ENCODE data around the gene ZDHHC17.
A peak's percentile ranks its signal among the peaks of the same experiment; 100 is the strongest.
"Not testable (repeated sequence)": the region's sequence is repeated elsewhere in the genome, so short reads cannot be mapped to it uniquely, and the experiment has no call there.

The ZDHHC17 gene, protein sequence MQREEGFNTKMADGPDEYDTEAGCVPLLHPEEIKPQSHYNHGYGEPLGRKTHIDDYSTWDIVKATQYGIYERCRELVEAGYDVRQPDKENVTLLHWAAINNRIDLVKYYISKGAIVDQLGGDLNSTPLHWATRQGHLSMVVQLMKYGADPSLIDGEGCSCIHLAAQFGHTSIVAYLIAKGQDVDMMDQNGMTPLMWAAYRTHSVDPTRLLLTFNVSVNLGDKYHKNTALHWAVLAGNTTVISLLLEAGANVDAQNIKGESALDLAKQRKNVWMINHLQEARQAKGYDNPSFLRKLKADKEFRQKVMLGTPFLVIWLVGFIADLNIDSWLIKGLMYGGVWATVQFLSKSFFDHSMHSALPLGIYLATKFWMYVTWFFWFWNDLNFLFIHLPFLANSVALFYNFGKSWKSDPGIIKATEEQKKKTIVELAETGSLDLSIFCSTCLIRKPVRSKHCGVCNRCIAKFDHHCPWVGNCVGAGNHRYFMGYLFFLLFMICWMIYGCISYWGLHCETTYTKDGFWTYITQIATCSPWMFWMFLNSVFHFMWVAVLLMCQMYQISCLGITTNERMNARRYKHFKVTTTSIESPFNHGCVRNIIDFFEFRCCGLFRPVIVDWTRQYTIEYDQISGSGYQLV

DNA sequence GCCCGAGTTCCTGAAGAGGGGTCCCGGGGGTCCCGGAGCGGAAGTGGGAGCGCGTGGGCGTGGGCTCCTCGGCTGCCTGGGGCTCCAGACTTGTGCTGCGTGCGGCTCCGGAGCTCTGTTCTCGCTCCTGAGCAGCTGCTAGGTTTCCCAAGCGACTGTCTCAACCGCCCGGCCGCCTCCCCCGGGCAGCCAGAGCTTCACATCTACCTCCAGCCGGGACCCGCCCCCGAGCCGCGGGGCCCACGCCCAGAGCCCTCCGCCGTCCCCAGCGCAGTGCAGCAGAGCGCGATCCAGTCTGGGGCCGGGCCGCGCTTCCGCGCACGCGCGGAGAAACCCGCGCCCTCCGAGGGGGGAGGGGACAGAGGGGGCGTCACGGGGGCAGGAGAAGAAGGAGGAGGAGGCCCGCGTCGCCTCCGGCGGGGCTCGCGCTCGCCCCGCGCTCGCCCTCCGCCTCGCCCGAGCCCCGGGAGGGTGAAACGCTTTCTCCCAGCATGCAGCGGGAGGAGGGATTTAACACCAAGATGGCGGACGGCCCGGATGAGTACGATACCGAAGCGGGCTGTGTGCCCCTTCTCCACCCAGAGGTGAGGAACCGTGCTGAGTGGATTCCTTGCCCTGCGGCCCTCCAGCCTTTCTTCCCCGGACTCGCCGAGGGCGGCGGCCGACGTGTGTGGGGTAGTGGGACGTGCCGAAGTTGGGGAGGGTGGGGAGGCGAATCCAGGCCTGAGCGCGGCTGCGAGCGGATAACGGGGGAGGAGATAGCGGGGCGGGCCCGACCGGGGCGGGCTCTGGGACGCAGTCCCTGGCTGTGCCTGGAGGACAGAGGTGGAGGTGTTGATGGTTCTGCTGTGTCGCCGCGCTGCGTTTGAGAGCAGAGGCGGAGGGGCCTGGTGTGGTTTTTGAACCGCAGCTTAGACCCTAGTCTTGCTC, at the start of gene ZDHHC17:
Gene ZDHHC17, plus strand, starts transcription at position 370 of the 930 bp plus-strand sequence. Its CDS starts 122 bp downstream, at position 492.
- DNase-seq, result peak; percentile 93

DNA sequence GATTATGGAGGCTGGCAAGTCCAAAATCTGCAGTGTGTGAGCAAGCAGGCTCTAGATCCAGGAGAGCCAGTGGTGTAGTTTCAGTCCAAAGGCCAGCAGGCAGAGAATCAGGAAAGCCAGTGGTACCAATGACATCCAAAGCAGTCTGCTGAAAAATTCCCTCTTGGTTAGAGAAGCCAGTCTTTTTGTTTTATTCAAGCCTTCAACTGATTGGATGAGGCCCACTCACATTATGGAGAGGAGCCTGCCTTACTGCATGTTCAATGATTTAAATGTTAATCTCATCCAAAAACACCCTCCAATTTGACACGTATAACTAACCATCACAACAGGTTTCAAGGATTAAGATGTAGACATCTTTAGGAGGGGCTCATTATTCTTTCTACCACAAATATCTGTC, 49.5 kb upstream of the ZDHHC17 start:
- no peak for DNase-seq

DNA sequence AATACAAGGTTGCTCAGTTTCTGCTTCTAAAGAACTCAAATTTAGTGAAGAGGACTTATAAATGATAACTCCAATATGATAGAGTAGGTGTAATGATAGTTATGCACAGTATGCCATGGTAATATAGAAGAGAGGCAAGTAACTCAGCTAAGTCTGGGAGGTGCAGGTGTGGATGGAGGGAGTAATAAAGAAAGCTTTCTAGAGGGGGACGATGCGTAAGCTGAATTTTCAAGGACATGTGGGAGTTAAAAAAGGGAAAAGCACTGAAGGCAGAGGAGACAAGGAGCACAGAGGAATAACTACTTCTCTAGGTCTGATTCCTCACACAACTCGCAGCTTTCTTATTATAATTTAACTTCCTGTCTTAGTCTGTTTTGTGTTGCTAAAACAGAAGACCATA, 49.1 kb upstream of the ZDHHC17 start:
- no peak for DNase-seq

DNA sequence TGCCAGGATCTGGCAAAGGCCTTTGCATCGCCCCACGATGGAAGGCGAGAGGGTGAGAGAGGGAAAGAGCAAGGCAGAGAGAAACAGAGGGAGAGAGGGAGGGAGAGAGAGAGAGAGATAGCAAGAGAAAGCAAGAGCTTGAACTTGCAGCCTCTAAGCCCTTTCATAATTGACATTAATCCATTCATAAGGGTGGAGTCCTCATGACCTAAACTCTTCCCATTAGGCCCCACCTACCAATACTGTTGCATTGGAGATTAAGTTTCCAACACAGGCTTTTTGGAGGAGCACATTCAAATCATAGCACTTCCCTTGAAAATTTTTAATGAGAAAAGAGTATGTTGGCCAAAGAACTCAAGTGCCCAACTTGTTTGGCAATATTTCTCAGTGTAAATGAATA, 48.6 kb upstream of the ZDHHC17 start:
- no peak for DNase-seq

DNA sequence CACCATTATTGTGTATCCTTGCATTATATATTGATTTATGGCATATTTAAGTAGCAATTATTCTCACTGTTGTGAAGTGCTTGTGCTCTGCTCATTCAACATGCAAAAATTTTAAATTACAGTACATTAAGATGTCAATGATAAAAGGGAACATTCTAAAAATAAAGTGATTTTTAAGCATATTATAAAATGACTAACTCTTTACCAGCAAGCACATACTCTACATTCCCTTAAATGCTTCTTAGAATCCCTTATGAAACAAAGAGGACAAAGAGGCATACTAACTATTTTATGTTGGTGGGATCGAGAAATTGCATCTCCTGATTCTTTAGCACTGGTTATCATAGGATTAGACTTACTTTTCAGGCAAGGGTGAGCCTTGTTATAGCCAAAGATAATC, 46.6 kb upstream of the ZDHHC17 start:
- DNase-seq, result no peak

DNA sequence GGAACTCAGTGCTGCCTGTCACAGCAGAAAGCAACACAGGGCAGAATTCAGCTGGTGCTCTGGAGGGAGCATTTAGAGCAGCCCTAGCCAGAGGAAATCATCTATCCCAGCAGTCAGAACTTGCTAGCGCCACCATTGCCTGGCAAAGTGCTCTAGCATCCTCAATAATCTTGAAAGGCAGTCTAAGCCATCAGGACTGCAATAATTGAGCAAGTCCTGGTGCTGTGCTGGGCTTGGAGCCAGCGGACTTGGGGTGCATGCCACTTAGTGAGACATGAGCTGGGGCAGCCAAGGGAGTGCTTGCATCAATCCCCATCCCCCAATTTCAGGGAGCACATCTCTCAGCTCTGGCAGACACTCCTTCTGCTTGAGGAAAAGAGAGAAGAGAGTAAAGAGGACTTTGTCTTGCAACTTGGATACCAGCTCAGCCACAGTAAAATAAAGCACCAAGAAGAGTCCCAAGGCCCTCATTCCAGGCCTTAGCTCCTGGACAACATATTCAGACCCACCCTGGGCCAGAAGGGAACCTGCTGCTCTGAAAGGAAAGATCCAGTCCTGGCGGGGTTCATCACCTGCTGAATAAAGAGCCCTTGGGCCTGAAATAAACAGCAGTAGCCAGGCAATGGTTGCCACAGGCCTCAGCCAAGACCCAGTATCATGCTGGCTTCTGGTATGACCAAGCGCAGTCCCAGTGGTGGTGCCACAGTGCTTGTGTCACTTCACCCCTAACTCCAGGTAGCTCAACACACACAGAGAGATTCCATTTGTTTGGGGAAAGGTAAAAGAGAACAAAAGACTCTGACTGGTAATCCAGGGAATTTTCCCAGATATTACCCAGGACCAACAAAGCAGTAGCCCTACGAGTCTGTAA, 44.5 kb upstream of the ZDHHC17 start:
- DNase-seq, result no peak

DNA sequence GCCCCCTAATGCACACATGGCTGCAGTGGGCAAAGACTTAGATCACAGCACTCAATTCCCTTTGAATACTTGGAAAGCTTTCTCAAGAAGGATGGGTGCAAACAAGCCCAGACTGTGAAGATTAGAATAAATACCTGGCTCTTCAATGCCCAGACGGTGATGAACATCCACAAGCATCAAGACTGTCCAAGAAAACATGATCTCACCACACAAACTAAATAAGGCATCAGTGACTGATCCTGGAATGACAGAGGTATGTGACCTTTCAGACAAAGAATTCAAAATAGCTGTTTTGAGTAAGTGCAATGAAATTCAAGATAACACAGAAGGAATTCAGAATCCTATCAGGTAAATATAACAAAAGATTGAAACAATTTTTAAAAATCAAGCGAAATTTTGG, 43.8 kb upstream of the ZDHHC17 start:
- no peak for DNase-seq

DNA sequence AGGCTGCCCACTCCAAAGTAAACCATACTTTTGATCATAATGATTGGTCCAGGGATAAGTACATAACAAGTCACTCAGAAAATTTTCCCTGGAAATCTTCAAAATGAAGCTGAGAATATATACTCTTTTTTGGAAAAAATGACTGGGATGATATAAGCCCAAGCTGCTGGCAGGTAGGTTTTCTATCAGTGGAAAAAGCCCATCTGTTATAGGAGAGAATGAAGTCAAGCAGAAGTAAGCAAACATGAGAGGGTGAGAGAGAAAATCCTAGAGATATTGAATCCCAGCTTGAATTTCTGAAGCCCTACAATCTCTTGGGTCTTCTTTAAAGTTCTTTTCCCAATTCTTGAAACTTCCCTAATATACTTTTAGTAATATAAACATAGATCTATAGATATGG, 37.3 kb upstream of the ZDHHC17 start:
- no peak for DNase-seq

DNA sequence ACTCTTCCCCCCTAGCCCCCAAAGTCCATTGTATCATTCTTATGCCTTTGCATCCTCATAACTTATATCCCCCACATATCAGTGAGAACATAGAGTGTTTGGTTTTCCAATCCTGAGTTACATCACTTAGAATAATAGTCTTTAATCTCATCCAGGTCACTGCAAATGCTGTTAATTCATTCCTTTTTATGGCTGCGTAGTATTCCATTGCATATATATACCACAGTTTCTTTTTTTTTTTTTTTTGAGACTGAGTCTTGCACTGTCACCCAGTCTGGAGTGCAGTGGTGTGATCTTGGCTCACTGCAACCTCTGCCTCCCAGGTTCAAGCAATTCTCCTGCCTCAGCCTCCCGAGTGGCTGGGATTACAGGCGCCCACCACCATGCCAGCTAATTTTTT, 31.7 kb upstream of the ZDHHC17 start:
- not testable (repeated sequence) for DNase-seq

DNA sequence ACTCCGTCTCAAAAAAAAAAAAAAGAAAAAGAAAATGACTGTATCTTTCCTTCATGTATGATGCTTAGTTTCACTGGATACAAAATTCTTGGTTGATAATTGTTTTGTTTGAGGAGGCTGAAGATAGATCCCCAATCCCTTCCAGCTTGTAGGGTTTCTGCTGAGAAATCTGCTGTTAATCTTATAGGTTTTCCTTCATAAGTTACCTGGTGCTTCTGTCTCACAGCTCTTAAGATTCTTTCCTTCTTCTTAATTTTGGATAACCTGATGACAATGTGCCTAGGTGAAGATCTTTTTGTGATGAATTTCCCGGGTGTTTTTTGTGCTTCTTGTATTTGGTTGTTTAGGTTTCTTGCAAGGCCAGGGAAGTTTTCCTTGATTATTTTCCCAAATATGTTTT, 26.2 kb upstream of the ZDHHC17 start:
- not testable (repeated sequence) for DNase-seq

DNA sequence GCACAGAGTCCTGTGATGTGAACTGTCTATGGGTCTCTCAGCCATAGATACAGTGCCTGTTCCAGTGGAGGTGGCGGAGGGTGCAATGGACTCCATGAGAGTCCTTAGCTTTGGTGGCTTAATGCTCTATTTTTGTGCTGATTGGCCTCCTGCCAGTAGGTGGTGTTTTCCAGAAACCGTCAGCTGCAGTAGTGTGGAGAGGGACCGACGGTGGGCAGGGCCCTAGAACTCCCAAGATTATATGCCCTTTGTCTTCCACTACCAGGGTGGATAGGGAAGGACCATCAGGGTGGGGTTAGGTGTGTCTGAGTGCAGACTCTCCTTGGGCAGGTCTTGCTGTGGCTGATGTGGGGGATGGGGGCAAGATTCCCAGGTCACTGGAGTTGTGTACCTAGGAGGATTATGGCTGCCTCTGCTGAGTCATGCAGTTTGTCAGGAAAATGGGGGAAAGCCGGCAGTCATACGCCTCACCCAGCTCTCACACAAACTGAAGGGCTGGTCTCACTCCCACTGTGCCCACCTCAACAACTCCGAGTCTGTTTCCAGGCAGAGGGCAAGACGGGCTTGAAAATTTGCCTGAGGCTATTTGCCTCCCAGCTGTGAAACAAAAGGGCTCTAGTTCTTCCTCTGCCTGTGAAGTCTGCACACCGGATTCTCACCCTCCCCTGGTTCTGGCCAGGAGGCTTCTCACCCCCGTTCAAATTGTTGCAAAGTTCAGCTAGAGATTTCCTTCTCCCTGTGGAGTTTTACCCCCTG, 24.9 kb upstream of the ZDHHC17 start:
- DNase-seq, result no peak

DNA sequence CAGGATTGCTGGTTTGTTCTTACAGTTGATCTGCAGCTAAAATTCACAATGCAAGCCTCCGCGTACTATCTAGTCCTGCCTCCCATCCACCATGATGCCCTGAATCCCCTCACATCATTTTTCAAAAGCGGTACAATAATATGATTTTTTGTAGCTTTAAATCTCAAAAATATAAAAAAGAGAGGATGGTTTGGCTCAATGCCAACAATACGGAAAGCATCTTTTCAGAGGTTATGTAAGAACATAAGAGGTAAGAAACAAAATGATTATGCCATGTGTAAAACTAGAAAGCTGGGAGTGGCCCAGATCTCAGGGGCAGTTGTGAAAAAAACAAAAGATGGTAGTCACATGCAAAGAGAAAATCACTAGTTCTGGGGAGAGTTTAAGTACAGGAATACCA, 24.0 kb upstream of the ZDHHC17 start:
- DNase-seq, result no peak

DNA sequence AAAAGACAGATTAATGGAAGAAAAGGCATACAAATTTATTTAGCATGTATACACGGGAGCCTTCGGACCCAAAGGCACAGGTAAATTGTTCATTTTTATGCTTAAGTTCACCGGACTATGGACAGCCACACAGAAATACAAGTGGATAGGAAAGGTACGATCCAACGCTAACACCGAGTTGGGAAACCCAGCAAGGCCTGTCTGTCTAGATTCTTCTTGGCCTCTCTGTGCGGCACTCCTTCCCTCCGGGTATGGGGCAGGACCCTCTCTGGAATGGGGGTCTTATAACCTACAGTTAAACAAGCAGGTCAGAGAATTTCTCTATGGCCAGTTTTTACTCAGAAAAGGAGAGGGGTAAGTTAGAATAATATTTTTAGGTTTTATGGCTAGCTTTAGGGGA, 23.4 kb upstream of the ZDHHC17 start:
- DNase-seq, result no peak

DNA sequence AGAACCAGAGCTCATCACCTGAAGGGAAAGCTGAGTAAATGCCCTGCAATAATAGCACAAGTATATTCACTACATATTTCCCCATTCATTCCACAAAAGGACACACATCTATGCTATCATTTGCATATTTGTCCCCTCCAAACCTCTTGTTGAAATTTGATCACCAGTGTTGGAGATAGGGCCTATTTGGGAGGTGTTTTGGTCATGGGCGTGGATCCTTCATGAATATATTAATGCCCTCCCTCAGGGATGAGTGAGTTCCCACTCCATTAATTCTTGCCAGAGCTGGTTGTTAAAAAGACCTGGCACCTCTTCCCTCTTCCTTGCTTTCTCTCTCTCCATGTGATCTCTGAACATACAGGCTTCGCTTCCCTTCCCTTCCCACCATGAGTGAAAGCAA, 18.6 kb upstream of the ZDHHC17 start:
- DNase-seq, result no peak

DNA sequence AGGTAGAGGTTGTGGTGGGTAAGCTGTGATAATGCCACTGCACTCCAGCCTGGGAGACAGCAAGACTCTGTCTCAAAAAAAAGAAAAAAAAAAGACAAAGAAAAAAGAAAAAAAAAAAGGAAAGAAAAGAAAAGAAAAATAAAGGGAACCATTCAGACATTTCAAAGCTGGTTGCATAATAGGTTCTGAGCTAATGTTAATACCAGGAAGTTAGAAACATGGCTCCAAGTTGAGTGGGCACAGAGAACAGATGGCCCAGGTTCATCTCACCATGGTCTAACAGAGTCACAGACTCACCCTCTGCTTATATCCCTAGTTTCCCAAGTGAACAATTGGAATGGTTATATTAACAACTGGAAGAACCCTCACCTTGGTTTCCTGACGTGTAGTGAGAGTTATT, 17.4 kb upstream of the ZDHHC17 start:
- DNase-seq, result no peak

DNA sequence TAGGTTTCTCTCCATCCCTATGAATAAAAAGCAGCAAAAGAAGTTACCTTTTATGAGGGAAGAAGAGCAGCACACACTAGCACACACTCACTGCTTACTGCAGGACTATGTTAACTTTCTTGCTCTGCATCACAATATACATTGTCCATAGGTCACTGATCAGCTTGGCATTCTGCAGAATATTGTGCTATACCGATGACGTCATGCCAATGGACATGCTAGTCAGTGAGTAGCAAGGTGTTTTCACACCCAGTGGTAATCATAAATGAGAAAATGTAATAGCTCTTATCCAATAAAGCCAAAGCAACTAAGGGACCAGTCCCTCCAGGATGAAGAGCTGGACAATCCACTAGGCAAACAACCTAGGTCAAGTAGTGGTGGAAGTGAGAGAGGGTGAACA, 16.7 kb upstream of the ZDHHC17 start:
- DNase-seq, result no peak

DNA sequence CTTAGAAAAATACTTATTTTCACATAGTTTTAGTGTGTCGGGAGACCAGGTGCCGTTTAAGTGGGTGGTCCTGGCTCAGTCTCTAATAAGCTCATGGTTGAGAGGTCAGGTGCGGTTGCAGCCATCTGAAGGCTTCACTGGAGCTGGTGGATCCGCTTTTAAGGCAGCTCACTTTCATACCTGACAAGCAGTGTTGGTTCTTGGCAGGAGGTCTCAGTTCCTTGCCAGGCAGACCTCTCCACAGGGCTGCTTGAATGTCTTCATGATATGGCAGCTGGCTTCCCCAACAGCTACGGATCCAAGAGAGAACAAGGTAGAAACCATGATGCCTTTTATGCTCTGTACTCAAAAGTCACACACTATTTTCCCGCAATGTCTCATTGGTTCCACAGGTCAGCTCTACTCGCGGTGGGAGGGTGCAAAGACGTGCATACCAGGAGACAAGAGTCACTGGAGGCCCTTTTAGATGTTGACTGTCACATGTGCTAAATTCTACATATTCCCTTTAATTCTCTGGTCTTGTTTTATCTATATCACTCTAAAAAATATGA, 8.0 kb upstream of the ZDHHC17 start:
- no peak for DNase-seq

DNA sequence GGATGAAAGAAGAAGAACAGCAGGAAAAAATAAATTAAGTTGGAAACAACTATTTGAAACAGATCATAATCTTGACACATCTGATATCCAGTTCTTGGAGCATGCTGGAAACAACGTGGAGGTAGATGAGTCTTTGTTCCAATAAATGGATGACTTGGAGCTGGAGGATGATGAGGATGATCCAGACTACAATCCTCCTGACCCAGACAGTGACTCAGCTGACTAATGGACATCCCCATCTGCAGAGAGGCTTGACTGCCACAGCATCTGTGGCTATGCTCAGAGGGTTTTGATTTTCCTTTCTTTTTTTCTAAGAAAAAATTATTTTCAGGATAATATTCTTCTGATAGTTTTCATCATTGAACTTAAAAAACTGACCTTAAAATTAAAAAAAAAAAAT, 6.2 kb upstream of the ZDHHC17 start:
- DNase-seq, result no peak

DNA sequence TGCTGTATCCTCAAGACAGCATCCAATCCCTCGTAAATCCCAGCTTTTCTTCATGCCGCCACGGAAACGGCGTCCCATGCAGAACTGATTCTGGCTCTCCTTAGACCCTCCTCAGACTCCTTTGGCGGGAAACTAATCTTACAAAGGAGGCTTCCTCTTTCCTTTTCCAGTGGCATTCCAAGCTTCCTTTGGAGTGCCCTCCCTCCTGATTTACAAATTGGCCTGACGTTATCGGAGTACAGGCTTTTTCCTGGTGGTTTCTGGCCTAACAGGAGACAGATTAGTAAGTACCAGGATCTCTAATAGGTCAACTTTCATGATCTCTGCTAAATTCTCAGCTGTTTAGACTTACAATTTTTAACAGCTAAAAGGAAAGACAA, 1.3 kb upstream of the ZDHHC17 start:
- DNase-seq, result no peak

DNA sequence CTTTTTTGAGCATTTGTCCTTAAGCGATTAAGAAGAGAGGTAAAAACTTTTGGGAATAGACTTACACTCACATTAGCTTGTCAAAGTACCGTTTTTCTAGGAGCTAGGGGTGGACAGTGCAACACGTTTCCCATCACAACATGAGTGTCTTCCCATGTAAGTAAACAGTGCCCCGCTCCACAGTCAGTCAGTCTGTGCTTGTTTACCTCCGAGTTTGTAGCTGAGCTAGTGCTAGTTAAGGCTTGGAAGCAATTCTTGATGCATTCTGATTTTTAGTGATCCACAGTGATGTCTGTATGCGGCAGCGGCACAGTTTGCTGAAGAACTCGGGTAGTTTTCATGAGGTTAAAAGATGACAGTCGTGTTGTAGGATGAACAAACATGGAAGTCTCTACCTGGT, 941 bp downstream of the ZDHHC17 start:
- DNase-seq, result no peak

DNA sequence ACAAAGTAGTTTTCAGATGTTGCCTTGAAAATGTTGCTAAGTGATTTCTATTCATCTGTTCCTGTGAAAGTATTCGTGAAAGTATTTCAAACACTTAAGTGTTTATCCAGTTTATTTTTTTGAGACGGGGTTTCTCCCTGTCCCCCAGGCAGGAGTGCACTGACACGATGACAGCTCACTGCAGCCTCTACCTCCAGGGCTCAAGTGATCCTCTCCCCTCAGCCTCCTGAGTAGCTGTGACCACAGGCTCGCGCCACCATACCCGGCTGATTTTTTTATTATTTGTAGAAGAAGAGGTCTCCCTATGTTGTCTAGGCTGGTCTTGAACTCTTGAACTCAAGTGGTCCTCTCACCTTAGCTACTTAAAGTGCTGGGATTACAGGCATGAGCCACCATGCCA, 1.7 kb downstream of the ZDHHC17 start:
- no peak for DNase-seq

DNA sequence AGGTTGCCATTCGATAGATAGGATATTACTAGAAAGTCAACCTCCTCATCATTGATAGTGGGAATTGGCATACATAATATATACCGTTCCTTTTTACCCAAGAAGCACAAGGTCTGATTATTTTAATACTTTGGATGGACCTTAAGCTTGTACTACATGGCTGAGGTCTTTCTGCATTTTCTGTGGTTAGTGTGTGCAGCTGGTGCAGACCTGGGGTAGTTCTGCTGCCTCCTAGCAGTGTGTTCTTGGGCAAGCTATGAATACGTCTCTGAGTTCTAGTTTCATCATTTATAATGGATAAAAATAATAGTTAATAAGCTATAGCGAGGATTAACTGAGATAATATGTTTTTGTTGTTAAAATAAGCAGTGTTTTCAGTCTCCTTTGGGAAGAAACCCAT, 2.2 kb downstream of the ZDHHC17 start:
- no peak for DNase-seq
